ENCODE data around the gene C5orf52.

- TF ChIP-seq CTCF (IDR thresholded peaks at IDR 0.05) (peak; percentile 61 to 70 (median 64)), POLR2A (IDR thresholded peaks at IDR 0.05) (no peak)
Measured at GRCh38 chr5:157718519-157718918, 47.2 kb downstream of the C5orf52 start.

Data from right lobe of liver (tissue), 4 donors.